ENCODE data around the gene UGGT2. TPM values are rescaled to one million over a fixed set of nuclear protein-coding genes. Genes with fewer than 3 reads are reported as not detected.
"Not testable (repeated sequence)": the region's sequence is repeated elsewhere in the genome, so short reads cannot be mapped to it uniquely, and the experiment has no call there.

Gene UGGT2
- polyA plus RNA-seq, 12 donors = 15.5 to 39.5 (median 26.0) TPM; not detected in 1

DNA sequence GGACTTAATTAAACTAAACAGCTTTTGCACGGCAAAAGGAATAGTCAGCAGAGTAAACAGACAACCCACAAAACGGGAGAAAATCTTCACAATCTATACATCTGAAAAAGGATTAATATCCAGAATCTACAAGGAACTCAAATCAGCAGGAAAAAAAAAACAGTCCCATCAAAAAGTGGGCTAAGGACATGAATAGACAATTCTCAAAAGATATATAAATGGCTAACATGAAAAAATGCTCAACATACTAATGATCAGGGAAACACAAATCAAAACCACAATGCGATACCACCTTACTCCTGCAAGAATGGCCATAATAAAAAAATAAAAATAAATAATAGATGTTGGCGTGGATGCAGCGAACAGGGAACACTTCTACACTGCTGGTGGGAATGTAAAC, 1.7 kb downstream of the UGGT2 start:
- DNase-seq = not testable (repeated sequence)

- DNase-seq = not testable (repeated sequence)
These were observed 2.2 kb downstream of the UGGT2 start for GRCh38 chr13:96050955-96051354.

DNA sequence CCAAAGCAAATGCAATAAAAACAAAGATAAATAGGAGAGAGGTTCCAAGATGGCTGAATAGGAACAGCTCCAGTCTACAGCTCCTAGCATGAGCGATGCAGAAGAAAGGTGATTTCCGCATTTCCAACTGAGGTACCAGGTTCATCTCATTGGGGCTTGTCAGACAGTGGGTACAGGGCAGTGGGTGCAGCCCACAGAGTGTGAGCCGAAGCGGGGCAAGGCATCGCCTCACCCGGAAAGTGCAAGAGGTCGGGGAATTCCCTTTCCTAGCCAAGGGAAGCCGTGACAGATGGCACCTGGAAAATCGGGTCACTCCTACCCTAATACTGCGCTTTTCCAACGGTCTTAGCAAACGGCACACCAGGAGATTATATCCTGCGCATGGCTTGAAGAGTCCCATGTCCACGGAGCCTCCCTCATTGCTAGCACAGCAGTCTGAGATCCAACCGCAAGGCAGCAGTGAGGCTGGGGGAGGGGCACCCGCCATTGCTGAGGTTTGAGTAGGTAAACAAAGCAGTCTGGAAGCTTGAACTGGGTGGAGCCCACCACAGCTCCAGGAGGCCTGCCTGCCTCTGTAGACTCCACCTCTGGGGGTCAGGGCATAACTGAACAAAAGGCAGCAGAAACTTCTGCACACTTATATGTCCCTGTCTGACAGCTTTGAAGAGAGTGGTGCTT, 6.6 kb downstream of the UGGT2 start:
- not testable (repeated sequence) for DNase-seq

- DNase-seq = no peak
These were observed 9.0 kb downstream of the UGGT2 start for GRCh38 chr13:96044238-96044637.

DNA sequence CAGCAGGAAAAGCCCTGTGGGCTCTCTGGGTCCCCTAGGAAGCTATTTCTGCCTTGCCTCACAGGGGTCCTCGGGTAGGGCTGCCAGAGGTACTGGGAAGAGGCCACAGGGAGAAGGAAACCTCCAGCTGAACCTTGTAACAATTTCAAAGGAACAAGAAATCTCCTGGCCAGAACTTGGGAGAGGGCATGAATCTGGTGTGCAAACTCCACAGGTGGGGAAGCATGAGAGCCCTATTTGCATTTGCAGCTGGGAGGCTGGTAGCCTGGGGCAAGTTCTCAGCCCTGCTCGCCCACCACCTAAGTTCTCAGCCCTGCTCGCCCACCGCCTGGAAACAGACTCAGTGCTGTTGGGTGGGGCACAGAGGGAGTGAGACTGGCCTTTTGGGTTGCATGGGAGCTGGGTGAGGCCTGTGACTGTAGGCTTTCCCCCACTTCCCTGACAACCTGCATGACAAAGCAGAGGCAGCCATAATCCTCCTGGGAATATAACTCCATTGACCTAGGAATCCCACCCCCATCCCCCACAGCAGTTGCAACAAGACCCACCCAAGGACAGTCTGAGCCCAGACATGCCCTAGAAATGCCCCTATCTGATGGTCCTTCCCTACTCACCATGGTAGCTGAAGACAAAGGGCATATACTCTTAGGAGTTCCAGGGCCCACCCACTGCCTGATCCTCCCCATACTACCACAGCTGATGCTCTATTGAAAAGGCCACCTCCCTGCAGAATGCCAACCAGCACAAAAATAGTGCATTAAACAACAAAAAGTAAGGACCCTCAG, 11.7 kb downstream of the UGGT2 start:
- DNase-seq = no peak

DNA sequence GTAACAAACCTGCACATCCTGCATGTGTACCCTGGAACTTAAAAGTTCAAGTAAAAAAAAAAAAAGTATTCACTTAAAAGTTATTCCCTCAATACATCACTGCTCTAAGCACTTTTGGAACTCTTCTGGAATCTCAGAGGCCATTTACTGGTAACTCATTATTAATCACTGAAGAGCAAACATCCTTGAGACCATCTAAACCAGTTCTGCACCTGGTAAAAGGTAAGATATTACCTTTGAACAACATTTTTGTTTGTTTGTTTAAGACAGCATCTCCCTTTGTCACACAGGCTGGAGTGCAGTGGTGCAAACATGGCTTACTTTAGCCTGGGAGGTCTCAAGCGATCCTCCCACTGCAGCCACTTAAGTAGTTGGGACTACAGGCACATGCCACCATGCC, 16.7 kb downstream of the UGGT2 start:
- no peak for DNase-seq

DNA sequence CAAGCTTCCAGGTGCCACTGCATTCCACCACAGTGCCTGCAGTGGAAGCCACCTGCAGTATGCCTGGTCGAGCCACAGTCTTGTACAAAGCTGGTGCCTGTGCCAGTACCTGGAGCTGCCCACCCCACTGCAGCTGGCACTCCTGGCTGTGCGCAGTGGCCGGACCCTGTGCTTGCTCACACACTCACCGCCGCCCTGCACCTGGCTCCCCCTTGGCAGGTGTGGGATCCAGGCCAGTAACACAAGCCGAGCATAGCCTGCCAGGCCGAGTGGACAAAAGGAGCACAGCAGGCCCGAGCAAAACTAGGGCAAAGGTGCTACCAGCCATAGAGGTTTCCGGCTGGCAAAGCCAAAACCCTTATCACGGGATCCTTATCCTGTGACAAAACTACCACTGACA, 18.5 kb downstream of the UGGT2 start:
- no peak for DNase-seq

- no peak for DNase-seq
These were observed 19.8 kb downstream of the UGGT2 start for GRCh38 chr13:96033220-96034015.

- no peak for DNase-seq
These were observed 20.5 kb downstream of the UGGT2 start for GRCh38 chr13:96032717-96033116.

- DNase-seq = no peak
These were observed 24.2 kb downstream of the UGGT2 start for GRCh38 chr13:96029002-96029401.

- DNase-seq = no peak
These were observed 25.7 kb downstream of the UGGT2 start for GRCh38 chr13:96027496-96027895.

GRCh38 chr13:96025283-96025682, 27.9 kb downstream of the UGGT2 start:
- no peak for DNase-seq

- DNase-seq = no peak
These were observed 32.3 kb downstream of the UGGT2 start for GRCh38 chr13:96020931-96021330.

DNA sequence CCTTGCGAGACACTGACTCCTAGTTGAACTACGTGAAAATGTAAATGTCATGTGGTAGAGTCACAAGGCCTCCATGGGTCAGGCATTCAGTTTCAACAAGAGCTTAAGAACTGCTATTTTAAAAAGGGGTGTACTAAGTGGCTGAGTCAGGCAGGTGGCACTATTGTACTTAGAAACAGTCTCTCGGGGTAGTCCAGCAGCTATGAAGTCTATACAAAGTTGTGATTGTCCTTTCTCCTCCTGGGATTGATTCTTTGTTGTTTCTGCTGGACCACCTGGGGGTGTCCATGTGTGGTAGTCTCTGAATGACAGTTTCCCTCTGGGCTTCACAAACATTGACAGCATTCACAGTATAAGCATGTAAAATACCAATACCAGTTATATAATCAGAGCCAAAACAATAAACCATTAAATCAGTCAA, 33.0 kb downstream of the UGGT2 start:
- peak; percentile 23 for DNase-seq

DNA sequence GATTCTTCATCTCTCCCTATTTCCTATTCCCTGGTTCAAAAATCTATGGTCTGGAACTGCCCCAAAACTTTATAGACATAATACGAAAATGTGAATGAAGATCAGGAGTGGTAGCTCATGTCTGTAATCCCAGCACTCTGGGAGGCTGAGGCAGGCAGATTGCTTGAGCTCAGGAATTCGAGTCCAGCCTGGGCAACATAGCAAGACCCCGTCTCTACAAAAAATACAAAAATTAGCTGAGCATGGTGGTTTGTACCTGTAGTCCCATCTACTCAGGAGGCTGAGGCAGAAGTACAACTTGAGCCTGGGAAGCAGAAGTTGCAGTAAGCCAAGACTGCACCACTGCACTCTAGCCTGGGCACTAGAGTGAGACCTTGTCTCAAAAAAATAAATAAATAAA, 35.1 kb downstream of the UGGT2 start:
- no peak for DNase-seq

- peak; percentile 19 for DNase-seq
These were observed 41.8 kb downstream of the UGGT2 start for GRCh38 chr13:96011291-96011872.

DNA sequence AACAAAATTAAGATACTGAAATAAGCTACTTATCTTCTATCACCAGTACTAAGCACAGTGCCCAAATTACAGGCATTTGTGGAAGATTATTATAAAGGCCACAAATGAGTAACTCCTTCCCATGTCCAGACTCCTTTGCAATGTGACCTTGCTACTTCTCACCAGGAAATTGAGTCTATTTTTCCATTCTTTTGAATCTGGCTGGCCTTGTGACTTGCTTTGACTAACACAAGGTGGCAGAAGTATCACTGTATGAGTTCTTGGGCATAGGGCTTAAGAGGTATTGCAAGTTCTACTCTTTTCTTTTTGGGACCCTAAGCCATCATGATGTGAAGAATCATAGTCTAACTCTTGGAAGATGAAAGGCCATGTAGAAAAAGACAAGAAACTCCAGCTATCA, 49.9 kb downstream of the UGGT2 start:
- DNase-seq = no peak

- DNase-seq = no peak
These were observed 50.7 kb downstream of the UGGT2 start for GRCh38 chr13:96002322-96003131.

DNA sequence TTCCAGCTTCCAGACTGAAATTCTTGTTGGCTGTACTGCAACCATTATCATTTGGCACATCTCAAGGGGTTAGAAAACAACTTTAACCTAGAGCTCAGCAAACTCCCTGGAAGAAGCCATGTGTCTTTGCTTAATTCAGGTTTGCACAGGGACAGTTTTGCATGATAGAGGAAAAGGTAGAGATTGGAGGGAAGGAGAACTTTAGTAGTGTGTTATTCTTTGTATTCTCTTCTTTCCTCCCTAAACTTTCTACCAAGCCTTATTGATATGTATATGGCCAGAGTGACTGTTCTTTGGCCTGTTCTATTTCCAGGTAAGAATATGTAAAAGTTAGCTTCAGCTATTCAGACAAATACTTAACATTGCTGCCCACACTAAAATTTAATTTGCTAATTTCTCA, 53.1 kb downstream of the UGGT2 start:
- no peak for DNase-seq

GRCh38 chr13:95987841-95988240, 65.4 kb downstream of the UGGT2 start:
- DNase-seq = no peak

GRCh38 chr13:95982144-95982543, 71.1 kb downstream of the UGGT2 start:
- no peak for DNase-seq

Measured in muscle of arm (tissue), 12 donors.